ENCODE data around the gene FRMD5. TPM values are rescaled to one million over a fixed set of nuclear protein-coding genes. Genes with fewer than 3 reads are reported as not detected.

The FRMD5 gene
- polyA plus RNA-seq, 1 donor (not counting 4 experiments of a cell fraction or from before 2014, with no cell fraction given): 7.3 TPM

DNA sequence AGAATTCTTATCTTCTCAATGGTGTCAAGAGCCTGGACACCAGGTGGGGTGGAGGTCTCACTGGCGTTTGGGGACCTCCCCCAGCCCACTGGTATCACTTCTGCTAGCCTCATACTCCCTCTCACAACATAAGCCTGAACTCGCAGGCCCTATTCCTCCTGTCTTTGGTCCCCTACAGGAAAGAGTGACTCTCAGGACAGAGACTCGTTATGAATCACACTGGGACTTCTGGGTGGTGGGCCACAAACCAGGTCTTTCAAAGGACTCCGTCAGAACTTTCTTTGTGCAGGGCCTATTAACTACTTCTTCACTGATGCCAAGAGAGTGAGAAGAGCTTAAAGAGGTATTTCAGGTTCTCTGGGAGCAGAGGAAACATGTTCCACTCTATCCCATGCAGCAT lies 267.9 kb downstream of the FRMD5 start:
- FAIRE-seq: no peak
- no peak overlapping the region for H3K9ac ChIP-seq (ENCODE audit: control insufficient read depth, extremely low read depth, insufficient read depth, low read length)
- H3K79me2 ChIP-seq (ENCODE audit: control insufficient read depth, insufficient read depth, low read length): no peaks in the 10 kb centered on the region
- no peak overlapping the region for H3K27ac ChIP-seq (ENCODE audit: control insufficient read depth, insufficient read depth, low read length)
- TF ChIP-seq, protein P1, sequence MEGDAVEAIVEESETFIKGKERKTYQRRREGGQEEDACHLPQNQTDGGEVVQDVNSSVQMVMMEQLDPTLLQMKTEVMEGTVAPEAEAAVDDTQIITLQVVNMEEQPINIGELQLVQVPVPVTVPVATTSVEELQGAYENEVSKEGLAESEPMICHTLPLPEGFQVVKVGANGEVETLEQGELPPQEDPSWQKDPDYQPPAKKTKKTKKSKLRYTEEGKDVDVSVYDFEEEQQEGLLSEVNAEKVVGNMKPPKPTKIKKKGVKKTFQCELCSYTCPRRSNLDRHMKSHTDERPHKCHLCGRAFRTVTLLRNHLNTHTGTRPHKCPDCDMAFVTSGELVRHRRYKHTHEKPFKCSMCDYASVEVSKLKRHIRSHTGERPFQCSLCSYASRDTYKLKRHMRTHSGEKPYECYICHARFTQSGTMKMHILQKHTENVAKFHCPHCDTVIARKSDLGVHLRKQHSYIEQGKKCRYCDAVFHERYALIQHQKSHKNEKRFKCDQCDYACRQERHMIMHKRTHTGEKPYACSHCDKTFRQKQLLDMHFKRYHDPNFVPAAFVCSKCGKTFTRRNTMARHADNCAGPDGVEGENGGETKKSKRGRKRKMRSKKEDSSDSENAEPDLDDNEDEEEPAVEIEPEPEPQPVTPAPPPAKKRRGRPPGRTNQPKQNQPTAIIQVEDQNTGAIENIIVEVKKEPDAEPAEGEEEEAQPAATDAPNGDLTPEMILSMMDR (optimal IDR thresholded peaks at IDR 0.05 in 1 of 3, IDR thresholded peaks at IDR 0.05 in 1 of 3, conservative IDR thresholded peaks at IDR 0.05 in 1 of 3; ENCODE audit: extremely low read depth in 1 of 3, insufficient read depth in 2 of 3, low read length in 3 of 3): no peak
- no peak for TF ChIP-seq EZH2 (IDR thresholded peaks at IDR 0.05; ENCODE audit: low read length)
- peaks cover 0 to 6% of the 10 kb centered on the region in 2 experiments for H3K36me3 ChIP-seq (ENCODE audit: control insufficient read depth in 2 of 2, extremely low read depth in 1 of 2, insufficient read depth in 2 of 2, low read length in 2 of 2)
- H4K20me1 ChIP-seq (ENCODE audit: control insufficient read depth, extremely low read depth, insufficient read depth, low read length): no peaks in the 10 kb centered on the region
- no peaks in the 10 kb centered on the region for H3K27me3 ChIP-seq (ENCODE audit: control insufficient read depth, extremely low read depth, insufficient read depth, low read length)
- DNase-seq (ENCODE audit: low read depth, low spot score): no peak
- H3K4me1 ChIP-seq (ENCODE audit: control insufficient read depth, extremely low read depth, insufficient read depth, low read length): peaks cover 15% of the 10 kb centered on the region
- H3K9me3 ChIP-seq (ENCODE audit: control insufficient read depth, low read depth, low read length): no peaks in the 10 kb centered on the region
- H3K9me1 ChIP-seq (ENCODE audit: control insufficient read depth, extremely low read depth, insufficient read depth, low read length): no peaks in the 10 kb centered on the region
- no peak overlapping the region for H2AFZ ChIP-seq (ENCODE audit: control insufficient read depth, low read length)
- H3K4me3 ChIP-seq (ENCODE audit: control insufficient read depth in 2 of 3, extremely low read depth in 1 of 3, insufficient read depth in 2 of 3, low read depth in 1 of 3, low read length in 3 of 3): no peak overlapping the region
- dilution Hi-C loops (cut with MboI; ENCODE audit: extremely low pct_ligation_motif_present, low sequenced_read_pairs): no loop called here
- no peak overlapping the region for H3K4me2 ChIP-seq (ENCODE audit: control insufficient read depth, extremely low read depth, insufficient read depth, low read depth, low read length)

DNA sequence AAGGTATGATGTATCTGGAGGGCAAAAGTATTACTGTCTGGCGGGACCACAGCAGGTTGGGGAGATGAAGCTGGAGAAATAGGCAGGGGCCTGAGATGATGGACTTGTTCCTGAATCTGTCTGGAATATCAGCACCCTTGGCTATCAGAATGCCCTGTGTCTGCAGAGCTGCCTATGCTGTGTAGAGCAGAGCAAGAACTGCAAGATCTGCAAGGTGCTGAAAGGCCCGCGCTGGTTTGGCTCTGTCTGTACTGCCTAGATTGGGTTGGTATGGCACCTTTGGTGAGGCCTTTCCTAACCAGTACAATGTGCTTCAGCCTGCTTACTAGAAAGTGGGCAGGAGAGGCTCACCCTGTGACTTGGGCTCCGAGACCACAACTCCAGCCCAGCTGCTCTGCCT lies 271.5 kb downstream of the FRMD5 start:
- Histone ChIP-seq H3K9me3 (ENCODE audit: control insufficient read depth, low read depth, low read length) (no peaks in the 10 kb centered on the region), H3K9me1 (ENCODE audit: control insufficient read depth, extremely low read depth, insufficient read depth, low read length) (no peaks in the 10 kb centered on the region), H4K20me1 (ENCODE audit: control insufficient read depth, extremely low read depth, insufficient read depth, low read length) (no peaks in the 10 kb centered on the region), H3K4me2 (ENCODE audit: control insufficient read depth, extremely low read depth, insufficient read depth, low read depth, low read length) (no peak overlapping the region), H3K79me2 (ENCODE audit: control insufficient read depth, insufficient read depth, low read length) (no peaks in the 10 kb centered on the region), H3K36me3 (ENCODE audit: control insufficient read depth in 2 of 2, extremely low read depth in 1 of 2, insufficient read depth in 2 of 2, low read length in 2 of 2) (peaks cover 4 to 6% of the 10 kb centered on the region in 2 experiments), H3K4me3 (ENCODE audit: control insufficient read depth in 2 of 3, extremely low read depth in 1 of 3, insufficient read depth in 2 of 3, low read depth in 1 of 3, low read length in 3 of 3) (no peak overlapping the region), H3K9ac (ENCODE audit: control insufficient read depth, extremely low read depth, insufficient read depth, low read length) (no peak overlapping the region), H2AFZ (ENCODE audit: control insufficient read depth, low read length) (no peak overlapping the region), H3K27me3 (ENCODE audit: control insufficient read depth, extremely low read depth, insufficient read depth, low read length) (no peaks in the 10 kb centered on the region), H3K4me1 (ENCODE audit: control insufficient read depth, extremely low read depth, insufficient read depth, low read length) (peaks cover 22% of the 10 kb centered on the region), H3K27ac (ENCODE audit: control insufficient read depth, insufficient read depth, low read length) (no peak overlapping the region)
- DNase-seq (ENCODE audit: low read depth, low spot score) (no peak), FAIRE-seq (no peak)
- dilution Hi-C loops (cut with MboI; ENCODE audit: extremely low pct_ligation_motif_present, low sequenced_read_pairs): no loop called here
- TF ChIP-seq, protein P1 (optimal IDR thresholded peaks at IDR 0.05 in 1 of 3, IDR thresholded peaks at IDR 0.05 in 1 of 3, conservative IDR thresholded peaks at IDR 0.05 in 1 of 3; ENCODE audit: extremely low read depth in 1 of 3, insufficient read depth in 2 of 3, low read length in 3 of 3): no peak
- TF ChIP-seq EZH2 (IDR thresholded peaks at IDR 0.05; ENCODE audit: low read length): no peak

All from keratinocyte (primary cell).